Keratinocyte (primary cell): ENCODE results near the gene MYL7. TPM values are rescaled to one million over a fixed set of nuclear protein-coding genes. Genes with fewer than 3 reads are reported as not detected.
A peak's percentile ranks its signal among the peaks of the same experiment; 100 is the strongest.

Experiments used
- DNase-seq: peaks from one replicate; pipeline ENCODE4 v3.0.0-alpha.2; 2011; ENCODE audit warnings: low read depth, missing footprints, low spot score
- FAIRE-seq: peaks from 2 replicates; lab custom pipeline; 2011; peaks lifted over from hg19 to GRCh38; lab: Jason Lieb, UNC
- H2AFZ ChIP-seq: 2 replicates; pipeline ENCODE4 v1.6.0; 2012; ENCODE audit warnings: low read length, control low read depth, inconsistent platforms; ENCODE audit not compliant: control insufficient read depth
- H3K27ac ChIP-seq: 2 replicates; pipeline ENCODE4 v1.5.1; 2011; ENCODE audit warnings: low read length; ENCODE audit not compliant: control insufficient read depth, insufficient read depth
- H3K27me3 ChIP-seq: 3 replicates; pipeline ENCODE4 v1.6.0; 2011; ENCODE audit warnings: low read length; ENCODE audit not compliant: control insufficient read depth, insufficient read depth; ENCODE audit errors: extremely low read depth
- H3K36me3 ChIP-seq, 2 experiments: 2 replicates in 1 of 2; 3 replicates in 1 of 2; pipeline ENCODE4 v1.5.1; 2011; ENCODE audit warnings: low read length in 2 of 2, mild to moderate bottlenecking in 1 of 2; ENCODE audit not compliant: control insufficient read depth in 2 of 2, insufficient read depth in 2 of 2; ENCODE audit errors: extremely low read depth in 1 of 2
- H3K4me1 ChIP-seq: 3 replicates; pipeline ENCODE4 v1.5.1; 2011; ENCODE audit warnings: low read length; ENCODE audit not compliant: control insufficient read depth, insufficient read depth; ENCODE audit errors: extremely low read depth
- H3K4me2 ChIP-seq: 3 replicates; pipeline ENCODE4 v1.6.0; 2011; ENCODE audit warnings: low read depth, low read length; ENCODE audit not compliant: control insufficient read depth, insufficient read depth; ENCODE audit errors: extremely low read depth
- H3K4me3 ChIP-seq, 3 experiments: fragments of 200-600 bp in 1 of 3; sonication (generic) in 1 of 3; 2 replicates in 2 of 3; 3 replicates in 1 of 3; pipeline ENCODE4 v1.5.1; 2011 to 2016; ENCODE audit warnings: low read length in 3 of 3, mild to moderate bottlenecking in 3 of 3, control low read depth in 2 of 3, inconsistent platforms in 1 of 3, low read depth in 1 of 3, mixed read lengths in 1 of 3, mixed run types in 1 of 3, moderate library complexity in 1 of 3; ENCODE audit not compliant: control insufficient read depth in 2 of 3, insufficient read depth in 2 of 3; ENCODE audit errors: extremely low read depth in 1 of 3
- H3K79me2 ChIP-seq: 2 replicates; pipeline ENCODE4 v1.6.0; 2012; ENCODE audit warnings: low read length; ENCODE audit not compliant: control insufficient read depth, insufficient read depth
- H3K9ac ChIP-seq: 3 replicates; pipeline ENCODE4 v1.6.0; 2011; ENCODE audit warnings: low read length; ENCODE audit not compliant: control insufficient read depth, insufficient read depth; ENCODE audit errors: extremely low read depth
- H3K9me1 ChIP-seq: 3 replicates; pipeline ENCODE4 v1.6.0; 2011; ENCODE audit warnings: low read length; ENCODE audit not compliant: control insufficient read depth, insufficient read depth; ENCODE audit errors: extremely low read depth
- H3K9me3 ChIP-seq: 2 replicates; pipeline ENCODE4 v1.5.1; 2012; ENCODE audit warnings: low read depth, low read length; ENCODE audit not compliant: control insufficient read depth
- H4K20me1 ChIP-seq: 3 replicates; pipeline ENCODE4 v1.6.0; 2011; ENCODE audit warnings: low read length; ENCODE audit not compliant: control insufficient read depth, insufficient read depth; ENCODE audit errors: extremely low read depth
- CTCF ChIP-seq, 3 experiments: IDR thresholded peaks in 1 of 3; conservative IDR thresholded peaks in 1 of 3; optimal IDR thresholded peaks in 1 of 3; 2 replicates in 2 of 3; 3 replicates in 1 of 3; pipeline versions ENCODE3 to v1.5.1; 2011; ENCODE audit warnings: low read length in 3 of 3, mild to moderate bottlenecking in 3 of 3, moderate library complexity in 2 of 3, control low read depth in 1 of 3, inconsistent platforms in 1 of 3; ENCODE audit not compliant: insufficient read depth in 2 of 3; ENCODE audit errors: extremely low read depth in 1 of 3
- EZH2 ChIP-seq: IDR thresholded peaks from one replicate; pipeline ENCODE4 v1.6.1; 2012; ENCODE audit warnings: inconsistent platforms, mild to moderate bottlenecking, low read length, moderate library complexity
- dilution Hi-C: fragments of 300-500 bp; cut with MboI; formaldehyde crosslinking; loops from one replicate; pipeline ENCODE4 v1.7.0; 2020; ENCODE audit warnings: low sequenced_read_pairs; ENCODE audit not compliant: extremely low pct_ligation_motif_present
- polyA plus RNA-seq, 5 experiments: library from polyadenylated mRNA; depleted of rRNA in 3 of 5; stranded (reverse) in 3 of 5; stranded (forward) in 1 of 5; unstranded in 1 of 5; fragments of >200 nt; gene quantifications; 1 replicate in 1 of 5; 2 replicates in 3 of 5; 3 replicates in 1 of 5; pipeline versions ENCODE4 v1.2.1 to v1.2.3, GENCODE V29; 2011 to 2012; ENCODE audit warnings: missing spikeins in 2 of 5, low read depth in 1 of 5, low replicate concordance in 1 of 5

Gene MYL7
- polyA plus RNA-seq, 1 donor (not counting 4 experiments of a cell fraction or from before 2014, with no cell fraction given), result 0.59 TPM

- FAIRE-seq, result no peak
- H3K79me2 ChIP-seq, result no peaks in the 10 kb centered on the region
- dilution Hi-C loops, result no loop called here
- no peak overlapping the region for H3K4me2 ChIP-seq
- no peaks in the 10 kb centered on the region for H3K9me1 ChIP-seq
- no peak for DNase-seq
- H4K20me1 ChIP-seq, result no peaks in the 10 kb centered on the region
- H3K27me3 ChIP-seq, result no peaks in the 10 kb centered on the region
- TF ChIP-seq CTCF (optimal IDR thresholded peaks at IDR 0.05 in 1 of 3, IDR thresholded peaks at IDR 0.05 in 1 of 3, conservative IDR thresholded peaks at IDR 0.05 in 1 of 3; ENCODE audit: extremely low read depth in 1 of 3, insufficient read depth in 2 of 3, low read length in 3 of 3) (peak; percentile 22 to 68 (median 63)), EZH2 (no peak)
- H3K4me3 ChIP-seq, result no peak overlapping the region
- no peak overlapping the region for H2AFZ ChIP-seq
- no peak overlapping the region for H3K9ac ChIP-seq
- H3K9me3 ChIP-seq, result no peaks in the 10 kb centered on the region
- no peaks in the 10 kb centered on the region for H3K4me1 ChIP-seq
- H3K36me3 ChIP-seq, result no peaks in the 10 kb centered on the region
- no peak overlapping the region for H3K27ac ChIP-seq
These were observed 9.7 kb downstream of the MYL7 start for GRCh38 chr7:44131173-44132029.

- DNase-seq, result no peak
- Histone ChIP-seq H3K27me3 (no peaks in the 10 kb centered on the region), H3K9ac (no peak overlapping the region), H3K4me2 (no peak overlapping the region), H3K9me3 (no peaks in the 10 kb centered on the region), H4K20me1 (no peaks in the 10 kb centered on the region), H3K4me1 (no peaks in the 10 kb centered on the region), H3K79me2 (no peaks in the 10 kb centered on the region), H3K36me3 (no peaks in the 10 kb centered on the region), H2AFZ (no peak overlapping the region), H3K27ac (no peak overlapping the region), H3K4me3 (no peak overlapping the region), H3K9me1 (no peaks in the 10 kb centered on the region)
- FAIRE-seq, result no peak
- no peak for TF ChIP-seq CTCF (optimal IDR thresholded peaks at IDR 0.05 in 1 of 3, IDR thresholded peaks at IDR 0.05 in 1 of 3, conservative IDR thresholded peaks at IDR 0.05 in 1 of 3; ENCODE audit: extremely low read depth in 1 of 3, insufficient read depth in 2 of 3, low read length in 3 of 3)
- TF ChIP-seq EZH2, result no peak
- dilution Hi-C loops, result no loop called here
These were observed 12.2 kb downstream of the MYL7 start for GRCh38 chr7:44128721-44129582.
